Activated CD8-positive, alpha-beta memory T cell treated with anti-CD3 and anti-CD28 coated beads, Interleukin-2, amount 50 U/mL, for 4 hours (primary cell): ENCODE data around the gene ARL15.
"Not testable (repeated sequence)": the region's sequence is repeated elsewhere in the genome, so short reads cannot be mapped to it uniquely, and the experiment has no call there.

Experiments used
- DNase-seq: peaks from one replicate; pipeline ENCODE4 v3.0.0-alpha.2; 2020

The ARL15 gene

DNA sequence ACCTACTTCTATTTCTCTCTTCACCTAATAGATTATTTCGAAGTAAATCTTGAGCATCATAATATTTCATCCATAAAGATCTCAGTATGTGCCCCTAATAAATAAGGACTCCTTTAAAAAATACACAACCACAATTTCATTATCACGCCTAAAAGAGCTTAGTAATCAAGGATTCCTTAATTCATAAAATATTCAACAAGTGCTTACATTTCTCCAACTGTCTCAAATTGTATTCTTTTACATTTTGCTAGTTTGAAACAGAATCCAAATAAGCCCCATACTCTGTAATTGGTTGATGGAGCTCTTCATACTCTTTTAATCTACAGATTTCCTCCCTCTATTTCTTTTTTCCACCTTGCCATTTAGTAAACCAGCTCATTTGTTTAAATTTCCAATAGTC is 432.4 kb downstream of the ARL15 start:
- DNase-seq = no peak

DNA sequence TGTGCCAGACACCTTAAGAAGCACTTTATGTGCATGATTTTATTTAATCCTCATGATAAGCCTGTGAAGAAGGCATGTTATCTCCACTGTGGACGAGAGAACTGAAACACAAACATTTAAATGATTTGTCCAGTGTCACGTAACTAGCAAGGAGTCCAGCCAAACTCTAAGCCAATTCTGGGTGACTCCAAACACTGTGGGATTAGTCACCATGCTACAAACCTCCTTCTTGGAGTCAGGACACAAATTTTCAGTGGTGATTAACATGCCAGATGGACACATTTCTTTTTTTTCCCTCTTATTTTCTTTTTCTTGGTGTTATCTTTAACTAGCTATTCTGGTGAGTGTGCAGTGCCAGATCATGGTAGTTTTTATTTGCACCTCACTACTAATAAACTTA is 433.1 kb downstream of the ARL15 start:
- no peak for DNase-seq

DNA sequence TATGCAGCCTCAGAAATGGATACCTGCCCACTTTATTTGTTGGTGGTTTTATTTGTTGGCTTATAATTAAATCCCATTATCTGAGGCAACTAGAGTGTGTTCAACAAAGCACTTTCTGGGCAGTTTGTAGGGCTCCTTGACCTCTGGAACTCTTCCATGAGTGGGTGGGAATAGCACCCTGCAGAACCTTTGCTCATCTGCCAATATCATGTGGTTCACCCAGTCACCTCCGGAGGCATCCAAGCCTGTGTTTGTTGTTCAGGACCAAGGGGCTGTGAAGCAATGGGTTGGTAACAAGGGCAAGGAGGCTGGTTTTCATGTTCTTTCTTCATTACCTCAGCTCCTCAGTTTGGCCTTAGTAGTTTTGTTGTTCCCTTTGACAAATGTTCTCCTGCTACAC is 436.0 kb downstream of the ARL15 start:
- DNase-seq = no peak

DNA sequence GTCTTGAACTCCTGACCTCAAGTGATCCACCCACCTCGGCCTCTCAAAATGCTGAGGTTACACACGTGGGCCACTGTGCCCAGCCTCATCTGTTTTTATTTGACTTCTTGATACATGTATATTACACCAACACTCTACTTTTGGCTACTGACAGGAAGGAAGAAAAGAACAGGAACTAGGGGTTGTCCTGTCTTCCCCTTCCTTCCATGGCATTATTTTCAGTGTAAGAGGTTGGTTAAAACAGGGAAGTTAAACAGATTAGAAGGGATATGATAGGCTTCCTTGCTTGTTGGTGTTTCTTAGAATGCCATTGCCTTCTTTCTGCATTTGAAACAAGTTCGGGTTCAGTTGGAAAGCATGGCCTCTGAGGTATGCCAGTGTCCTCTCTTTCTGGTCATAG is 437.1 kb downstream of the ARL15 start:
- no peak for DNase-seq

DNA sequence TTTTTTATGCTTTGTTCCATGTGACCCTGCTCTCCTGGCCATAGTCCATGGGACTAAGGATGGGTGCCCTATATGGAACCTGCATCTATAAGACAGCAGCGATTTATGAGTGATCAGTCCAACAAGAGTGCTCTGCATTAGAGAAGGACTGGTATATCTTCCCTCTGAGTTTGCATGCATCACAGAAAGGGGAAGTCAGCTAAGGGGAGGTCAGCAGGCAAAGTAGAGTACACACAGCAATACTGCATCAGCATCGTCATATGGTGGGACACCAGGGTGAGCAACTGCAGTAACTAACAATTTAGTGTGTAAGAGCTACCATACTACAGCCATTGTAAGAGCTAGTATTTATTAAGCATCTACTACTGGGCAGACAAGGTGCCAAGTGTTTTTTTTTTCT is 438.6 kb downstream of the ARL15 start:
- DNase-seq = no peak

- DNase-seq = no peak
These were observed 439.3 kb downstream of the ARL15 start for GRCh38 chr5:53871050-53871449.

- no peak for DNase-seq
These were observed 451.5 kb downstream of the ARL15 start for GRCh38 chr5:53858700-53859456.

DNA sequence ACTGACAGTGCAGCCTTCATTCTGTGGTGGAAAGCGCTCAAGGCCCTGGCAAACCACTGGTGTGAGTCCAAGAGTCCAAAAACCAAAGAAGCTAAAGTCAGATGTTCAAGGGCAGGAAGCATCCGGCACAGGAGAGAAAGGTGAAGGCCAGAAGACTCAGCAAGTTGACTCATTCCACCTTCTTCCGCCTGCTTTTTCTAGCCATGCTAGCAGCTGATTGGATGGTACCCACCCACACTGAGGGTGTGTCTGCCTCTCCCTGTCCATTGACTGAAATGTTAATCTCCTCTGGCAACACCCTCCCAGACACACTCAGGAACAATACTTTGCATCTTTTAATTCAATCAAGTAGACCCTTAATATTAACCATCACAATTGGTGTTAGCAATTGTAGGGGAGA is 453.9 kb downstream of the ARL15 start:
- no peak for DNase-seq

DNA sequence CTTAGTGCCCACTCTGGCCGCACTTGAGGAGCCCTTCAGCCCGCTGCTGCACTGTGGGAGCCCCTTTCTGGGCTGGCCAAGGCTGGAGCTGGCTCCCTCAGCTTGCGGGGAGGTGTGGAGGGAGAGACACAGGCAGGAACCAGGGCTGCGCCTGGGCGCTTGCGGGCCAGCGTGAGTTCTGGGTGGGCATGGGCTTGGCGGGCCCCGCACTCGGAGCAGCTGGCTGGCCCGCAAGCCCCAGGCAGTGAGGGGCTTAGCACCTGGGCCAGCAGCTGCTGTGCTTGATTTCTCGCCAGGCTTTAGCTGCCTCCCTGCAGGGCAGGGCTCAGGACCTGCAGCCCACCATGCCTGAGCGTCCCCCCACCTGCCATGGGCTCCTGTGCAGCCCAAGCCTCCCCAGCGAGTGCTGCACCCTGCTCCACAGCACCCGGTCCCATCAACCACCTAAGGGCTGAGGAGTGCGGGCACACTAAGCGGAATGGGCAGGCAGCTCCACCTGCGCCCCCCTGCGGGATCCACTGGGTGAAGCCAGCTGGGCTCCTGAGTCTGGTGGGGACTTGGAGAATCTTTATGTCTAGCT is 473.4 kb downstream of the ARL15 start:
- not testable (repeated sequence) for DNase-seq

DNA sequence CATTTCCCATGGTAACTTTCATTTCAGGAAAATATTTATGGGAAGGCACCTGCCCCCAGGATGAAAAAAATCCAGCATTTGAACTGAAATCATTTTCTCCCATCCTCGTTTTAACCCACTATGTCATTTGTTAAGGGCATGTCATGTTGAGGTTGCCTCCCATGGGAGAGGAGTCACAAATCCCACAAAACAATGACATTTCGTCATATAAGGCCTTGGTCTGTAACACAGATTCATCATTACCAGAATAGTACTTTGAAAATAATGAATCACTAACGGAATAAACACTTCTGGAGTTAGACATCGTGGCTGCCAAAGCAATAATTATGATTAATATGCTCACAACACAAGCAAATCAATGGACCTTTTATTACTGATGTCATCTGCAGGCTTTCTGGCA is 475.9 kb downstream of the ARL15 start:
- DNase-seq = no peak
